Measurements from ENCODE around the gene VWF.
"Not testable (repeated sequence)": the region's sequence is repeated elsewhere in the genome, so short reads cannot be mapped to it uniquely, and the experiment has no call there.

DNA sequence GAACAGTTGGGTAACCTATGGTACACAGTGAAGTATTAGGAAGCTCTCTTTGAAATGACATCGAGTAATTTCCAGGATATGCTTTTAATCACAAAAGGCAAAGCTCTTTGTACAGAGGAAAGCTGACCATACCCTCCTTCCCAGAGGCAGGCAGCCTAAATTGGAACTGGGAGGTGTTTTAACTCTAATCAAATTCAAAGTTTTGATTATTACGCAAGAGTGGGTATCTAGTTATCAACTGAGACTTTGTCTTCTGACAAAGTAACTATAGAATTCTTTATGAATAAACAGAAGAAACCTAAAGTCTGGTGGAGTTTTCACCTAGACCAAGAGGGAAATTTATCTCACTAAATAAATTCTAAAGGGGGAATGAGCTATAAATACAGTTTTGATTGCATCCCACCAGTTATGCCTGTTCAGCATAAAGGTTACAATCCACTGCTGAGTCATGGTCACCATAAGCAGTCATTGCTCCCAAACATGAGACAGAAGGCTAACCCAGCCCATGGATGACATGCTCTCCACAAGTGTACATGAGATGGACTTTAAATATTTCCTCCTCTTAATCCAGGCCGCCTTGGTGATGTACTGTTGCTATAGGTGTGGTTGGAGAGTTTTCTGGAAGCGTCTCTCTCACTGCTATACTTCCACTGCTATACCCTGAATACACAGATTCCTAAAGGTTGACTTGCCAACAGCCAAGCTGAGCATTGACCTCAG, 113.7 kb downstream of the VWF start:
- not testable (repeated sequence) for TF ChIP-seq HNRNPUL1 (IDR thresholded peaks at IDR 0.05; ENCODE audit: low read depth, low read length); FOXM1 (CRISPR knock-in tag; IDR thresholded peaks at IDR 0.05); FOXJ3 (CRISPR knock-in tag; IDR thresholded peaks at IDR 0.05; ENCODE audit: borderline replicate concordance); HNRNPL (IDR thresholded peaks at IDR 0.05; ENCODE audit: low read depth, low read length); WIZ (CRISPR knock-in tag; IDR thresholded peaks at IDR 0.05); FOXK2 (IDR thresholded peaks at IDR 0.05); MTA3 (CRISPR knock-in tag; IDR thresholded peaks at IDR 0.05); ZNF224 (CRISPR knock-in tag; IDR thresholded peaks at IDR 0.05); FOXA1 (IDR thresholded peaks at IDR 0.05); FOXA1 (CRISPR knock-in tag; IDR thresholded peaks at IDR 0.05); ZNF501 (CRISPR knock-in tag; IDR thresholded peaks at IDR 0.05)
- TF ChIP-seq, protein P1, sequence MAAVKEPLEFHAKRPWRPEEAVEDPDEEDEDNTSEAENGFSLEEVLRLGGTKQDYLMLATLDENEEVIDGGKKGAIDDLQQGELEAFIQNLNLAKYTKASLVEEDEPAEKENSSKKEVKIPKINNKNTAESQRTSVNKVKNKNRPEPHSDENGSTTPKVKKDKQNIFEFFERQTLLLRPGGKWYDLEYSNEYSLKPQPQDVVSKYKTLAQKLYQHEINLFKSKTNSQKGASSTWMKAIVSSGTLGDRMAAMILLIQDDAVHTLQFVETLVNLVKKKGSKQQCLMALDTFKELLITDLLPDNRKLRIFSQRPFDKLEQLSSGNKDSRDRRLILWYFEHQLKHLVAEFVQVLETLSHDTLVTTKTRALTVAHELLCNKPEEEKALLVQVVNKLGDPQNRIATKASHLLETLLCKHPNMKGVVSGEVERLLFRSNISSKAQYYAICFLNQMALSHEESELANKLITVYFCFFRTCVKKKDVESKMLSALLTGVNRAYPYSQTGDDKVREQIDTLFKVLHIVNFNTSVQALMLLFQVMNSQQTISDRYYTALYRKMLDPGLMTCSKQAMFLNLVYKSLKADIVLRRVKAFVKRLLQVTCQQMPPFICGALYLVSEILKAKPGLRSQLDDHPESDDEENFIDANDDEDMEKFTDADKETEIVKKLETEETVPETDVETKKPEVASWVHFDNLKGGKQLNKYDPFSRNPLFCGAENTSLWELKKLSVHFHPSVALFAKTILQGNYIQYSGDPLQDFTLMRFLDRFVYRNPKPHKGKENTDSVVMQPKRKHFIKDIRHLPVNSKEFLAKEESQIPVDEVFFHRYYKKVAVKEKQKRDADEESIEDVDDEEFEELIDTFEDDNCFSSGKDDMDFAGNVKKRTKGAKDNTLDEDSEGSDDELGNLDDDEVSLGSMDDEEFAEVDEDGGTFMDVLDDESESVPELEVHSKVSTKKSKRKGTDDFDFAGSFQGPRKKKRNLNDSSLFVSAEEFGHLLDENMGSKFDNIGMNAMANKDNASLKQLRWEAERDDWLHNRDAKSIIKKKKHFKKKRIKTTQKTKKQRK (IDR thresholded peaks at IDR 0.05; ENCODE audit: low read length): not testable (repeated sequence)

All from HepG2 (cell line).